T-helper 2 cell treated with Interferon-gamma antibody and Interleukin-4, amounts not matched to agents 5 μg/mL and 100 μg/mL, for 36 hours (primary cell): Measurements from ENCODE around the gene GPC3.

ENCODE experiments used
- DNase-seq: peaks from one replicate; pipeline ENCODE4 v3.0.0; 2021; ENCODE audit warnings: low spot score
- H3K27ac Mint-ChIP-seq: one replicate; pipeline ENCODE4 v1.8.0; 2021; ENCODE audit warnings: mild to moderate bottlenecking, mixed read lengths
- H3K27me3 Mint-ChIP-seq: one replicate; pipeline ENCODE4 v1.8.0; 2021; ENCODE audit warnings: low read depth, mixed read lengths
- H3K36me3 Mint-ChIP-seq: one replicate; pipeline ENCODE4 v1.8.0; 2021; ENCODE audit warnings: low read depth, mixed read lengths
- H3K4me1 Mint-ChIP-seq: one replicate; pipeline ENCODE4 v1.8.0; 2021; ENCODE audit warnings: low read depth, mixed read lengths
- H3K4me3 Mint-ChIP-seq: one replicate; pipeline ENCODE4 v1.8.0; 2022; ENCODE audit warnings: mild to moderate bottlenecking, moderate library complexity, mixed read lengths
- H3K9me3 Mint-ChIP-seq: one replicate; pipeline ENCODE4 v1.8.0; 2021; ENCODE audit warnings: mixed read lengths

Gene GPC3

GRCh38 chrX:133598601-133599335, 386.6 kb downstream of the GPC3 start:
- peaks cover 2% of the 10 kb centered on the region for H3K27me3 Mint-ChIP-seq
- DNase-seq: no peak
- no peak overlapping the region for H3K4me3 Mint-ChIP-seq
- H3K9me3 Mint-ChIP-seq: no peaks in the 10 kb centered on the region
- no peak overlapping the region for H3K27ac Mint-ChIP-seq
- no peaks in the 10 kb centered on the region for H3K36me3 Mint-ChIP-seq
- no peaks in the 10 kb centered on the region for H3K4me1 Mint-ChIP-seq

GRCh38 chrX:133594156-133594555, 391.2 kb downstream of the GPC3 start:
- Mint-ChIP-seq H3K27ac (no peak overlapping the region), H3K36me3 (no peaks in the 10 kb centered on the region), H3K4me1 (no peaks in the 10 kb centered on the region), H3K27me3 (peaks cover 2% of the 10 kb centered on the region), H3K4me3 (no peak overlapping the region), H3K9me3 (no peaks in the 10 kb centered on the region)
- DNase-seq: no peak

- no peaks in the 10 kb centered on the region for H3K4me1 Mint-ChIP-seq
- DNase-seq: no peak
- H3K27ac Mint-ChIP-seq: no peak overlapping the region
- H3K4me3 Mint-ChIP-seq: no peak overlapping the region
- H3K9me3 Mint-ChIP-seq: no peaks in the 10 kb centered on the region
- peaks cover 2% of the 10 kb centered on the region for H3K27me3 Mint-ChIP-seq
- H3K36me3 Mint-ChIP-seq: no peaks in the 10 kb centered on the region
Measured at GRCh38 chrX:133593531-133593930, 391.9 kb downstream of the GPC3 start.

- no peaks in the 10 kb centered on the region for H3K36me3 Mint-ChIP-seq
- DNase-seq: no peak
- H3K4me3 Mint-ChIP-seq: no peak overlapping the region
- H3K27me3 Mint-ChIP-seq: peaks cover 2% of the 10 kb centered on the region
- no peaks in the 10 kb centered on the region for H3K9me3 Mint-ChIP-seq
- no peak overlapping the region for H3K27ac Mint-ChIP-seq
- no peaks in the 10 kb centered on the region for H3K4me1 Mint-ChIP-seq
Measured at GRCh38 chrX:133590703-133591505, 394.5 kb downstream of the GPC3 start.

GRCh38 chrX:133588827-133589226, 396.6 kb downstream of the GPC3 start:
- no peak overlapping the region for H3K27ac Mint-ChIP-seq
- DNase-seq: no peak
- H3K9me3 Mint-ChIP-seq: no peaks in the 10 kb centered on the region
- no peaks in the 10 kb centered on the region for H3K27me3 Mint-ChIP-seq
- no peaks in the 10 kb centered on the region for H3K36me3 Mint-ChIP-seq
- H3K4me1 Mint-ChIP-seq: no peaks in the 10 kb centered on the region
- no peak overlapping the region for H3K4me3 Mint-ChIP-seq

- no peak for DNase-seq
- no peak overlapping the region for H3K27ac Mint-ChIP-seq
- no peak overlapping the region for H3K4me3 Mint-ChIP-seq
- H3K9me3 Mint-ChIP-seq: no peaks in the 10 kb centered on the region
- H3K36me3 Mint-ChIP-seq: no peaks in the 10 kb centered on the region
- no peaks in the 10 kb centered on the region for H3K27me3 Mint-ChIP-seq
- H3K4me1 Mint-ChIP-seq: no peaks in the 10 kb centered on the region
Measured at GRCh38 chrX:133587818-133588217, 397.6 kb downstream of the GPC3 start.

GRCh38 chrX:133587071-133587470, 398.3 kb downstream of the GPC3 start:
- Mint-ChIP-seq H3K4me1 (no peaks in the 10 kb centered on the region), H3K27me3 (no peaks in the 10 kb centered on the region), H3K27ac (no peak overlapping the region), H3K36me3 (no peaks in the 10 kb centered on the region), H3K4me3 (no peak overlapping the region), H3K9me3 (no peaks in the 10 kb centered on the region)
- DNase-seq: no peak

- no peaks in the 10 kb centered on the region for H3K36me3 Mint-ChIP-seq
- no peaks in the 10 kb centered on the region for H3K27me3 Mint-ChIP-seq
- no peak overlapping the region for H3K27ac Mint-ChIP-seq
- no peak for DNase-seq
- H3K4me3 Mint-ChIP-seq: no peak overlapping the region
- no peaks in the 10 kb centered on the region for H3K4me1 Mint-ChIP-seq
- no peaks in the 10 kb centered on the region for H3K9me3 Mint-ChIP-seq
Measured at GRCh38 chrX:133586443-133586842, 399.0 kb downstream of the GPC3 start.

- DNase-seq: no peak
- Mint-ChIP-seq H3K4me1 (no peaks in the 10 kb centered on the region), H3K27me3 (no peaks in the 10 kb centered on the region), H3K27ac (no peak overlapping the region), H3K4me3 (no peak overlapping the region), H3K36me3 (no peaks in the 10 kb centered on the region), H3K9me3 (no peaks in the 10 kb centered on the region)
Measured at GRCh38 chrX:133583825-133584224, 401.6 kb downstream of the GPC3 start.

GRCh38 chrX:133580625-133581024, 404.8 kb downstream of the GPC3 start:
- Mint-ChIP-seq H3K36me3 (no peaks in the 10 kb centered on the region), H3K4me3 (no peak overlapping the region), H3K9me3 (no peaks in the 10 kb centered on the region), H3K4me1 (no peaks in the 10 kb centered on the region), H3K27ac (no peak overlapping the region), H3K27me3 (no peaks in the 10 kb centered on the region)
- no peak for DNase-seq

- no peak overlapping the region for H3K4me3 Mint-ChIP-seq
- H3K36me3 Mint-ChIP-seq: no peaks in the 10 kb centered on the region
- no peak overlapping the region for H3K27ac Mint-ChIP-seq
- no peaks in the 10 kb centered on the region for H3K4me1 Mint-ChIP-seq
- H3K9me3 Mint-ChIP-seq: no peaks in the 10 kb centered on the region
- no peaks in the 10 kb centered on the region for H3K27me3 Mint-ChIP-seq
- DNase-seq: no peak
Measured at GRCh38 chrX:133579631-133580030, 405.8 kb downstream of the GPC3 start.

GRCh38 chrX:133576876-133577275, 408.5 kb downstream of the GPC3 start:
- Mint-ChIP-seq H3K27ac (no peak overlapping the region), H3K9me3 (no peaks in the 10 kb centered on the region), H3K27me3 (no peaks in the 10 kb centered on the region), H3K4me1 (no peaks in the 10 kb centered on the region), H3K4me3 (no peak overlapping the region), H3K36me3 (no peaks in the 10 kb centered on the region)
- no peak for DNase-seq

- no peaks in the 10 kb centered on the region for H3K4me1 Mint-ChIP-seq
- no peak for DNase-seq
- H3K9me3 Mint-ChIP-seq: no peaks in the 10 kb centered on the region
- no peaks in the 10 kb centered on the region for H3K36me3 Mint-ChIP-seq
- no peak overlapping the region for H3K27ac Mint-ChIP-seq
- H3K27me3 Mint-ChIP-seq: no peaks in the 10 kb centered on the region
- H3K4me3 Mint-ChIP-seq: no peak overlapping the region
Measured at GRCh38 chrX:133575501-133576136, 409.8 kb downstream of the GPC3 start.

GRCh38 chrX:133574716-133575115, 410.7 kb downstream of the GPC3 start:
- no peaks in the 10 kb centered on the region for H3K4me1 Mint-ChIP-seq
- no peak for DNase-seq
- no peaks in the 10 kb centered on the region for H3K36me3 Mint-ChIP-seq
- no peaks in the 10 kb centered on the region for H3K9me3 Mint-ChIP-seq
- no peaks in the 10 kb centered on the region for H3K27me3 Mint-ChIP-seq
- no peak overlapping the region for H3K27ac Mint-ChIP-seq
- H3K4me3 Mint-ChIP-seq: no peak overlapping the region
